Measurements from ENCODE around the gene GABRG3. TPM values are rescaled to one million over a fixed set of nuclear protein-coding genes. Genes with fewer than 3 reads are reported as not detected.

The GABRG3 gene
- polyA plus RNA-seq, 2 of the 4 experiments (the other 2 are of a cell fraction), result 0.08 to 0.18 TPM

- H3K4me2 ChIP-seq, result no peak overlapping the region
- FAIRE-seq (no peak), DNase-seq (ENCODE audit: low read depth in 1 of 2, low spot score in 1 of 2) (no peak), ATAC-seq (no peak)
- H3K27ac ChIP-seq, result no peak overlapping the region
- H3K4me1 ChIP-seq, result peaks cover 5% of the 10 kb centered on the region; the same call in 1 of the 3 replicates
- TF ChIP-seq EP300 (IDR thresholded peaks at IDR 0.05) (no peak), POLR2AphosphoS2 (conservative IDR thresholded peaks at IDR 0.05; ENCODE audit: low read length) (no peak), HOXA7 (CRISPR knock-in tag; IDR thresholded peaks at IDR 0.05) (no peak), RFX5 (IDR thresholded peaks at IDR 0.05) (no peak), RARB (CRISPR knock-in tag; IDR thresholded peaks at IDR 0.05) (no peak), CBX2 (IDR thresholded peaks at IDR 0.05; ENCODE audit: borderline replicate concordance, low read depth) (no peak)
- ChIA-PET CTCF (no interaction called here), POLR2A (no interaction called here)
- H3K4me3 ChIP-seq, result no peak overlapping the region
- no peaks in the 10 kb centered on the region for H3K9me3 ChIP-seq
- WGBS (ENCODE audit: missing lambda C conversion rate), result 37% methylated on average over 10 of the region's 10 CpGs
Observed at GRCh38 chr15:27238707-27239423, 267.9 kb downstream of the GABRG3 start.

GRCh38 chr15:27241943-27242342, 271.0 kb downstream of the GABRG3 start:
- peak; percentile 47 to 56; a peak in 3 of 6 replicates for ATAC-seq
- POLR2A ChIA-PET, result no interaction called here
- 0% methylated on average over 2 of the region's 2 CpGs for WGBS (ENCODE audit: missing lambda C conversion rate)
- FAIRE-seq, result no peak
- CTCF ChIA-PET, result interaction anchor here (0.8 to 1.3 kb wide), 2 partner anchors 10 to 269 kb away, joined by 3 read pairs; no protein-coding TSS in a partner anchor
- H3K4me2 ChIP-seq, result 0 out of 3 replicates have a peak overlapping the region, but pooled peaks have one; percentile 16
- no peak overlapping the region for H3K27ac ChIP-seq
- no peak overlapping the region for H3K4me3 ChIP-seq
- TF ChIP-seq ZNF302 (CRISPR knock-in tag; IDR thresholded peaks at IDR 0.05) (no peak), EHMT2 (IDR thresholded peaks at IDR 0.05; ENCODE audit: low read depth) (no peak), PHF8 (IDR thresholded peaks at IDR 0.05; ENCODE audit: borderline replicate concordance, low read depth) (no peak)
- peaks cover 5% of the 10 kb centered on the region; the same call in 1 of the 3 replicates for H3K4me1 ChIP-seq
- H3K9me3 ChIP-seq, result no peaks in the 10 kb centered on the region
- DNase-seq (ENCODE audit: low read depth in 1 of 2, low spot score in 1 of 2), result peak in 1 of 2 experiments; percentile 8

- Histone ChIP-seq H3K9me3 (no peaks in the 10 kb centered on the region), H3K4me2 (no peak overlapping the region), H3K4me3 (no peak overlapping the region), H3K27ac (no peak overlapping the region), H3K4me1 (peaks cover 5% of the 10 kb centered on the region; the same call in 1 of the 3 replicates)
- no peak for TF ChIP-seq KDM1A (IDR thresholded peaks at IDR 0.05; ENCODE audit: low read depth)
- no peak for TF ChIP-seq SREBF2 (IDR thresholded peaks at IDR 0.05)
- TF ChIP-seq RNF2 (IDR thresholded peaks at IDR 0.05; ENCODE audit: borderline replicate concordance, low read depth), result no peak
- no peak for TF ChIP-seq RCOR1 (IDR thresholded peaks at IDR 0.05; ENCODE audit: low read depth, low read length)
- ChIA-PET CTCF (interaction anchor here (1.0 kb wide), 1 partner anchor 25 kb away, joined by 3 read pairs; no protein-coding TSS in a partner anchor), POLR2A (no interaction called here)
- WGBS (ENCODE audit: missing lambda C conversion rate), result 45% methylated on average over 3 of the region's 3 CpGs
- no peak for FAIRE-seq
- no peak for ATAC-seq
- no peak for DNase-seq (ENCODE audit: low read depth in 1 of 2, low spot score in 1 of 2)
Observed at GRCh38 chr15:27244047-27244446, 273.1 kb downstream of the GABRG3 start.

GRCh38 chr15:27248251-27248650, 277.3 kb downstream of the GABRG3 start:
- WGBS (ENCODE audit: missing lambda C conversion rate), result 45% methylated on average over 3 of the region's 3 CpGs
- no peaks in the 10 kb centered on the region for H3K9me3 ChIP-seq

GRCh38 chr15:27249046-27249759, 278.2 kb downstream of the GABRG3 start:
- CTCF ChIA-PET, result interaction anchor here (0.9 to 1.3 kb wide), 4 partner anchors 10 to 235 kb away, joined by 3 to 4 read pairs (median 3); no protein-coding TSS in a partner anchor
- H3K9me3 ChIP-seq, result no peaks in the 10 kb centered on the region
- no peaks in the 10 kb centered on the region for H3K4me1 ChIP-seq
- H3K4me2 ChIP-seq, result no peak overlapping the region
- WGBS (ENCODE audit: missing lambda C conversion rate), result 62% methylated on average over 18 of the region's 23 CpGs
- no peak for TF ChIP-seq MAX (IDR thresholded peaks at IDR 0.05)
- TF ChIP-seq CHD2 (IDR thresholded peaks at IDR 0.05; ENCODE audit: low read length, partially characterized antibody), result no peak
- no peak for TF ChIP-seq MAFK (IDR thresholded peaks at IDR 0.05; ENCODE audit: partially characterized antibody)
- no peak for TF ChIP-seq CEBPB (IDR thresholded peaks at IDR 0.05)
- ATAC-seq, result no peak
- POLR2A ChIA-PET, result no interaction called here
- no peak for DNase-seq (ENCODE audit: low read depth in 1 of 2, low spot score in 1 of 2)
- no peak overlapping the region for H3K27ac ChIP-seq
- no peak for FAIRE-seq
- no peak overlapping the region for H3K4me3 ChIP-seq

More at GRCh38 chr15:27248251-27248650, 277.3 kb downstream of the GABRG3 start:
- ATAC-seq (no peak), DNase-seq (ENCODE audit: low read depth in 1 of 2, low spot score in 1 of 2) (no peak), FAIRE-seq (no peak)
- H3K4me2 ChIP-seq, result no peak overlapping the region
- TF ChIP-seq NPAS2 (CRISPR knock-in tag; IDR thresholded peaks at IDR 0.05; ENCODE audit: borderline replicate concordance), result no peak
- H3K4me3 ChIP-seq, result no peak overlapping the region
- POLR2A ChIA-PET, result no interaction called here
- H3K27ac ChIP-seq, result no peak overlapping the region
- no peaks in the 10 kb centered on the region for H3K4me1 ChIP-seq
- CTCF ChIA-PET, result interaction anchor here (1.3 kb wide), 1 partner anchor 38 kb away, joined by 4 read pairs; no protein-coding TSS in a partner anchor
